H9 (cell line): ENCODE results near the gene TTC23. TPM values are rescaled to one million over a fixed set of nuclear protein-coding genes. Genes with fewer than 3 reads are reported as not detected.

ENCODE experiments used
- DNase-seq: peaks from one replicate; pipeline ENCODE4 v3.0.0-alpha.2; 2017
- H2AFZ ChIP-seq: one replicate; pipeline ENCODE4 v1.6.1; 2013; ENCODE audit warnings: mild to moderate bottlenecking, low read length, control low read depth, moderate library complexity
- H2AK5ac ChIP-seq: 2 replicates; pipeline ENCODE4 v1.6.1; 2013; ENCODE audit warnings: low read length, control low read depth, mixed read lengths; ENCODE audit not compliant: insufficient read length
- H2BK120ac ChIP-seq: one replicate; pipeline ENCODE4 v1.6.1; 2013; ENCODE audit warnings: low read depth, mild to moderate bottlenecking, low read length, control low read depth, inconsistent platforms; ENCODE audit not compliant: poor library complexity, severe bottlenecking
- H2BK12ac ChIP-seq: 2 replicates; pipeline ENCODE4 v1.6.1; 2013; ENCODE audit warnings: low read length, control low read depth, mixed read lengths, low read depth; ENCODE audit not compliant: insufficient read length
- H2BK15ac ChIP-seq: 2 replicates; pipeline ENCODE4 v1.6.1; 2013; ENCODE audit warnings: low read depth, low read length, control low read depth
- H2BK20ac ChIP-seq: one replicate; pipeline ENCODE4 v1.6.1; 2013; ENCODE audit warnings: low read depth, mild to moderate bottlenecking, low read length, control low read depth, inconsistent platforms; ENCODE audit not compliant: poor library complexity, severe bottlenecking
- H2BK5ac ChIP-seq: 2 replicates; pipeline ENCODE4 v1.6.1; 2013; ENCODE audit warnings: low read length, control low read depth, mixed read lengths; ENCODE audit not compliant: insufficient read length
- H3K14ac ChIP-seq: 2 replicates; pipeline ENCODE4 v1.6.1; 2013; ENCODE audit warnings: low read length, control low read depth; ENCODE audit not compliant: insufficient read depth
- H3K18ac ChIP-seq: 2 replicates; pipeline ENCODE4 v1.6.1; 2013; ENCODE audit warnings: low read depth, mild to moderate bottlenecking, mixed read lengths, low read length, control low read depth; ENCODE audit not compliant: insufficient read length
- H3K23ac ChIP-seq: 2 replicates; pipeline ENCODE4 v1.6.1; 2013; ENCODE audit warnings: low read length, control low read depth, mixed read lengths, low read depth; ENCODE audit not compliant: insufficient read length
- H3K23me2 ChIP-seq: 2 replicates; pipeline ENCODE4 v1.6.1; 2013; ENCODE audit warnings: low read depth, mild to moderate bottlenecking, mixed read lengths, low read length, control low read depth; ENCODE audit not compliant: insufficient read length, poor library complexity, severe bottlenecking
- H3K27ac ChIP-seq: 2 replicates; pipeline ENCODE4 v1.5.1; 2013; ENCODE audit warnings: low read length, control low read depth, mixed read lengths, low read depth; ENCODE audit not compliant: insufficient read length
- H3K27me3 ChIP-seq: 2 replicates; pipeline ENCODE4 v1.6.1; 2013; ENCODE audit warnings: low read length, control low read depth, inconsistent platforms; ENCODE audit not compliant: insufficient read depth
- H3K4ac ChIP-seq: 2 replicates; pipeline ENCODE4 v1.6.1; 2013; ENCODE audit warnings: low read depth, mild to moderate bottlenecking, control low read depth, inconsistent platforms, low read length, moderate library complexity
- H3K4me1 ChIP-seq: 2 replicates; pipeline ENCODE4 v1.6.1; 2013; ENCODE audit warnings: low read length, control low read depth, inconsistent platforms; ENCODE audit not compliant: insufficient read depth
- H3K4me2 ChIP-seq: 2 replicates; pipeline ENCODE4 v1.6.1; 2013; ENCODE audit warnings: low read length, control low read depth, mixed read lengths; ENCODE audit not compliant: insufficient read length, insufficient read depth
- H3K56ac ChIP-seq: 2 replicates; pipeline ENCODE4 v1.6.1; 2013; ENCODE audit warnings: low read depth, mild to moderate bottlenecking, mixed read lengths, low read length, control low read depth; ENCODE audit not compliant: insufficient read length
- H3K79me1 ChIP-seq: 2 replicates; pipeline ENCODE4 v1.6.1; 2013; ENCODE audit warnings: low read depth, mild to moderate bottlenecking, moderate library complexity, low read length, control low read depth, inconsistent platforms; ENCODE audit not compliant: insufficient read depth, poor library complexity, severe bottlenecking
- H3K79me2 ChIP-seq: 2 replicates; pipeline ENCODE4 v1.6.1; 2013; ENCODE audit warnings: low read length, control low read depth, inconsistent platforms; ENCODE audit not compliant: insufficient read depth
- H3K9ac ChIP-seq: 2 replicates; pipeline ENCODE4 v1.6.1; 2013; ENCODE audit warnings: low read length, control low read depth, mixed read lengths; ENCODE audit not compliant: insufficient read length; ENCODE audit errors: extremely low read depth
- H3K9me3 ChIP-seq: one replicate; pipeline ENCODE4 v1.6.1; 2013; ENCODE audit warnings: low read depth, low read length, inconsistent platforms; ENCODE audit not compliant: control insufficient read depth
- H3T11ph ChIP-seq: one replicate; pipeline ENCODE4 v1.6.1; 2013; ENCODE audit warnings: mild to moderate bottlenecking, low read length, control low read depth, inconsistent platforms
- H4K20me1 ChIP-seq: one replicate; pipeline ENCODE4 v1.6.1; 2013; ENCODE audit not compliant: control insufficient read depth, insufficient read length, insufficient read depth
- H4K5ac ChIP-seq: 2 replicates; pipeline ENCODE4 v1.6.1; 2013; ENCODE audit warnings: low read depth, mild to moderate bottlenecking, mixed read lengths, low read length, control low read depth; ENCODE audit not compliant: insufficient read length
- H4K8ac ChIP-seq: replicated peaks from 2 replicates; pipeline ENCODE4 v1.6.1; 2013; ENCODE audit warnings: low read length, control low read depth, mixed read lengths, low read depth; ENCODE audit not compliant: insufficient read length
- H4K91ac ChIP-seq: 2 replicates; pipeline ENCODE4 v1.6.1; 2013; ENCODE audit warnings: low read depth, mild to moderate bottlenecking, moderate library complexity, mixed read lengths, low read length, control low read depth; ENCODE audit not compliant: insufficient read length
- H3K27ac Mint-ChIP-seq, 3 experiments: 2 replicates in 2 of 3; 3 replicates in 1 of 3; pipeline ENCODE4 v1.8.0; 2020 to 2021; ENCODE audit warnings: mixed read lengths in 3 of 3, mild to moderate bottlenecking in 1 of 3, moderate library complexity in 1 of 3
- H3K27me3 Mint-ChIP-seq: 2 replicates; pipeline ENCODE4 v1.8.0; 2021; ENCODE audit warnings: low read depth, mild to moderate bottlenecking, moderate library complexity, mixed read lengths
- H3K36me3 Mint-ChIP-seq, 3 experiments: 2 replicates in 2 of 3; 3 replicates in 1 of 3; pipeline ENCODE4 v1.8.0; 2020 to 2021; ENCODE audit warnings: low read depth in 3 of 3, mixed read lengths in 3 of 3; ENCODE audit not compliant: insufficient read depth in 1 of 3
- H3K4me1 Mint-ChIP-seq, 2 experiments: 2 replicates each; pipeline ENCODE4 v1.8.0; 2020; ENCODE audit warnings: mixed read lengths in 2 of 2
- H3K4me3 Mint-ChIP-seq, 2 experiments: 2 replicates in 1 of 2; 3 replicates in 1 of 2; pipeline ENCODE4 v1.8.0; 2020 to 2021; ENCODE audit warnings: mild to moderate bottlenecking in 2 of 2, mixed read lengths in 2 of 2, moderate library complexity in 1 of 2
- H3K9me3 Mint-ChIP-seq, 2 experiments: 2 replicates in 1 of 2; 3 replicates in 1 of 2; pipeline ENCODE4 v1.8.0; 2020; ENCODE audit warnings: mild to moderate bottlenecking in 2 of 2, mixed read lengths in 2 of 2, moderate library complexity in 1 of 2
- CTCF ChIP-seq: fragments of 200-600 bp; sonication (generic); conservative IDR thresholded peaks from 3 replicates; pipeline ENCODE4 v1.8.0; 2021; ENCODE audit warnings: antibody characterized with exemption, mild to moderate bottlenecking
- WGBS: extraction: QIAGEN DNeasy Blood & Tissue Kit; methylation state at CpG from one replicate; pipeline ENCODE4 v1.1.7; 2013; ENCODE audit warnings: missing lambda C conversion rate, low lambda C conversion rate, mixed read lengths; ENCODE audit not compliant: insufficient read length; ENCODE audit errors: extremely low coverage; 5-methylcytosine and 5-hydroxymethylcytosine counted together
- total RNA-seq: library from RNA; stranded (reverse); gene quantifications from 2 replicates; pipeline ENCODE4 v1.2.1, GENCODE V29; 2021

Gene TTC23
- total RNA-seq, 1 experiment from 2014 or later = 14.3 TPM

- no peaks in the 10 kb centered on the region for H4K20me1 ChIP-seq
- no peak overlapping the region for H2BK20ac ChIP-seq
- no peaks in the 10 kb centered on the region for H3K23me2 ChIP-seq
- Mint-ChIP-seq H3K27me3 (no peaks in the 10 kb centered on the region), H3K9me3 (no peaks in the 10 kb centered on the region), H3K4me3 (no peak overlapping the region), H3K27ac (no peak overlapping the region), H3K4me1 (peaks cover 8 to 9% of the 10 kb centered on the region in 2 experiments), H3K36me3 (peaks cover 0 to 21% (median 5%) of the 10 kb centered on the region in 3 experiments; a peak in 5 of 7 replicates)
- peaks cover 4% of the 10 kb centered on the region; the same call in 1 of the 2 replicates for H3K4me1 ChIP-seq
- no peak for TF ChIP-seq CTCF
- no peak overlapping the region for H3K18ac ChIP-seq
- no CpG with 5 or more reads among the region's 2 CpGs for WGBS
- no peak overlapping the region for H2BK5ac ChIP-seq
- no peak overlapping the region for H4K8ac ChIP-seq
- no peak overlapping the region for H3K4me2 ChIP-seq
- DNase-seq = no peak
- no peak overlapping the region for H2BK120ac ChIP-seq
- H3K56ac ChIP-seq = no peak overlapping the region
- no peaks in the 10 kb centered on the region for H3K27me3 ChIP-seq
- H2BK15ac ChIP-seq = no peak overlapping the region
- H4K5ac ChIP-seq = no peak overlapping the region
- no peaks in the 10 kb centered on the region for H3K79me2 ChIP-seq
- no peak overlapping the region for H3K4ac ChIP-seq
- no peak overlapping the region for H3T11ph ChIP-seq
- no peak overlapping the region for H3K27ac ChIP-seq
- H3K79me1 ChIP-seq = no peaks in the 10 kb centered on the region
- H2BK12ac ChIP-seq = no peak overlapping the region
- no peak overlapping the region for H3K23ac ChIP-seq
- no peak overlapping the region for H4K91ac ChIP-seq
- H3K14ac ChIP-seq = no peak overlapping the region
- H2AFZ ChIP-seq = no peak overlapping the region
- no peak overlapping the region for H2AK5ac ChIP-seq
- no peaks in the 10 kb centered on the region for H3K9me3 ChIP-seq
- H3K9ac ChIP-seq = no peak overlapping the region
These were observed 72.6 kb downstream of the TTC23 start for GRCh38 chr15:99176757-99177156.
